Left lung (tissue), 14 donors: ENCODE data around the gene PNKP. TPM values are rescaled to one million over a fixed set of nuclear protein-coding genes. Genes with fewer than 3 reads are reported as not detected.
A peak's percentile ranks its signal among the peaks of the same experiment; 100 is the strongest.

Source experiments
- ATAC-seq: fragments of 200-7000 bp; cut with Tn5 transposase; one replicate; pipeline ENCODE4 v1.9.1; 2020; ENCODE audit warnings: moderate library complexity
- DNase-seq, 4 donors: peaks; one replicate each; pipeline ENCODE4 v3.0.0-alpha.2; 2013 to 2020
- H3K27ac ChIP-seq, 2 donors: fragments of 200-600 bp; sonication (generic) in 1 of 2; one replicate each; pipeline versions ENCODE4 v1.5.0 to v1.8.0; 2020 to 2021
- H3K27me3 ChIP-seq, 2 donors: fragments of 200-600 bp; sonication (generic) in 1 of 2; one replicate each; pipeline versions ENCODE4 v1.5.0 to v1.8.0; 2020 to 2021
- H3K36me3 ChIP-seq, 2 donors: fragments of 200-600 bp; sonication (generic) in 1 of 2; one replicate each; pipeline versions ENCODE4 v1.5.0 to v1.8.0; 2020 to 2021
- H3K4me1 ChIP-seq, 2 donors: fragments of 200-600 bp; one replicate each; pipeline ENCODE4 v1.8.0; 2021
- H3K4me3 ChIP-seq, 2 donors: fragments of 200-600 bp; sonication (generic) in 1 of 2; one replicate each; pipeline versions ENCODE4 v1.5.0 to v1.8.0; 2020 to 2021; ENCODE audit warnings: mild to moderate bottlenecking in 1 of 2
- H3K9me3 ChIP-seq, 2 donors: fragments of 200-600 bp; sonication (generic) in 1 of 2; one replicate each; pipeline versions ENCODE4 v1.5.0 to v1.8.0; 2020 to 2021
- CTCF ChIP-seq, 2 donors: fragments of 200-600 bp; sonication (generic) in 1 of 2; IDR thresholded peaks; one replicate each; pipeline versions ENCODE4 v1.5.0 to v1.8.0; 2021; ENCODE audit warnings: antibody characterized with exemption in 2 of 2
- intact Hi-C, 2 donors: fragments of 100-400 bp; cut with DNase I; formaldehyde crosslinking; loops; one replicate each; pipeline versions ENCODE4 v1.11.2 to v1.14.2; 2022
- long read RNA-seq, 12 donors: library from polyadenylated mRNA in 2 of 12; unstranded in 2 of 12; transcript quantifications; one replicate each; pipeline ENCODE4 v2.0.0 and lab custom pipeline, GENCODE V29; 2019 to 2026
- polyA plus RNA-seq, 6 donors: library from polyadenylated mRNA; unstranded; fragments of 120-200 nt; gene quantifications; one replicate each; pipeline ENCODE4 v1.2.1, GENCODE V29; 2013; ENCODE audit not compliant: insufficient read length in 6 of 6
- total RNA-seq, 2 donors: library from RNA; stranded (reverse); fragmentation: NEBNext Ultra II Directional; extraction: Animal tissue kit (Norgen Biotek cat#: 25700); gene quantifications; one replicate each; pipeline ENCODE4 v1.2.1, GENCODE V29; 2021
- donor health status: DM: no; HTN: yes; CAD: no.
- donor health status: DM: no; HTN: no; CAD: no.

Gene PNKP
- total RNA-seq = 10 to 100 TPM; 63.0 to 89.5 TPM
- 10 to 100 TPM; 56.8 to 78.6 (median 66.3) TPM for polyA plus RNA-seq
- long read RNA-seq, donor 1, transcript PNKP-201 (17 exons, 2,041 nt) = major isoform, 5 of 23 reads
- long read RNA-seq, donor 1, partial matches to known transcripts = 13 of 23 reads
- long read RNA-seq, donor 1, other reads (novel, unspliced or antisense) = 0 of 23 reads
- long read RNA-seq, donor 2, transcript PNKP-207 (16 exons, 1,665 nt) = major isoform, 5 of 10 reads
- long read RNA-seq, donor 2, partial matches to known transcripts = 0 of 10 reads
- long read RNA-seq, donor 2, other reads (novel, unspliced or antisense) = 0 of 10 reads
- long read RNA-seq, donor 3, partial matches to known transcripts = 0 of 8 reads
- long read RNA-seq, donor 3, other reads (novel, unspliced or antisense) = 0 of 8 reads
- long read RNA-seq, donor 4, transcript PNKP-207 (16 exons, 1,665 nt) = minor isoform, 5 of 36 reads
- long read RNA-seq, donor 4, transcript PNKP-201 (17 exons, 2,041 nt) = major isoform, 15 of 36 reads
- long read RNA-seq, donor 4, partial matches to known transcripts = 3 of 36 reads
- long read RNA-seq, donor 4, other reads (novel, unspliced or antisense) = 9 of 36 reads
- long read RNA-seq, donor 5, partial matches to known transcripts = 0 of 2 reads
- long read RNA-seq, donor 5, other reads (novel, unspliced or antisense) = 0 of 2 reads
- long read RNA-seq, donor 6, partial matches to known transcripts = 0 of 1 reads
- long read RNA-seq, donor 6, other reads (novel, unspliced or antisense) = 0 of 1 reads
- long read RNA-seq, donor 7, partial matches to known transcripts = 5 of 11 reads
- long read RNA-seq, donor 7, other reads (novel, unspliced or antisense) = 0 of 11 reads
- long read RNA-seq, donor 8, partial matches to known transcripts = 5 of 12 reads
- long read RNA-seq, donor 8, other reads (novel, unspliced or antisense) = 0 of 12 reads
- long read RNA-seq, donor 9 = 0 reads
- long read RNA-seq, donor 10, transcript PNKP-207 (16 exons, 1,665 nt) = minor isoform, 8 of 58 reads
- long read RNA-seq, donor 10, transcript PNKP-219 (3 exons, 752 nt) = minor isoform, 8 of 58 reads
- long read RNA-seq, donor 10, transcript PNKP-201 (17 exons, 2,041 nt) = major isoform, 22 of 58 reads
- long read RNA-seq, donor 10, partial matches to known transcripts = 4 of 58 reads
- long read RNA-seq, donor 10, other reads (novel, unspliced or antisense) = 14 of 58 reads
- long read RNA-seq, donor 11 = 0 reads
- long read RNA-seq, donor 12, partial matches to known transcripts = 31 of 33 reads
- long read RNA-seq, donor 12, other reads (novel, unspliced or antisense) = 0 of 33 reads

- TF ChIP-seq CTCF (IDR thresholded peaks at IDR 0.05) = no peak
- H3K9me3 ChIP-seq = no peaks in the 10 kb centered on the region
- ATAC-seq (peak; percentile 71), DNase-seq (peak; percentile 91 to 95 (median 94))
- intact Hi-C loops = no loop called here
- no peaks in the 10 kb centered on the region for H3K27me3 ChIP-seq
- peaks cover 0 to 41% of the 10 kb centered on the region in 2 donors for H3K36me3 ChIP-seq
- peaks cover 19 to 54% of the 10 kb centered on the region in 2 donors for H3K4me1 ChIP-seq
- peak within 1 kb of the TSS; percentile 93 to 97 for H3K27ac ChIP-seq
- H3K4me3 ChIP-seq = peak within 1 kb of the TSS; percentile 61 to 79
These were observed at the start of gene PNKP for GRCh38 chr19:49866933-49867782. Gene PNKP, minus strand, starts transcription at chr19:49867576. Its CDS starts 372 bp downstream, at chr19:49867204.

DNA sequence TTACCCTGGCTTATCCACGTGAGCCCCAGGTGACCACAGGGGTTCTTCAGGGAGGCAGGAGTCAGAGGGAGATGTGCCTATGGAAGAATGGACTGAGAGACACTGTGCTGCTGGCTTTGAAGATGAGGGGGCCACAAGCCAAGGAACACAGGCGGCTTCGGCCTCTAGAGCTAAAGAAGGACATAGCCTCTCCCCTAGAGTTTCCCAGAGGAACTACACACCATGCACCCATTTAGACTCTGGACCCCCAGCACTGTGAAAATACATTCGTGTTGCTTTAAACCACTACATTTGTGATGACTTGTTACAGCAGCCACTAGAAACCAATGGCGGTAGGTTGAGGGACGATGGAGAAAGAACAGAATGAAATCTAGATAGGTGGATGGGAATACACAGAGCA lies 47.9 kb upstream of the PNKP start:
- H3K9me3 ChIP-seq = no peaks in the 10 kb centered on the region
- H3K36me3 ChIP-seq = peaks cover 0 to 69% of the 10 kb centered on the region in 2 donors
- H3K27me3 ChIP-seq = no peaks in the 10 kb centered on the region
- DNase-seq (no peak), ATAC-seq (no peak)
- H3K27ac ChIP-seq = no peak overlapping the region
- no peak for TF ChIP-seq CTCF (IDR thresholded peaks at IDR 0.05)
- peaks cover 4 to 52% of the 10 kb centered on the region in 2 donors for H3K4me1 ChIP-seq
- no peak overlapping the region for H3K4me3 ChIP-seq
- intact Hi-C loops = no loop called here

GRCh38 chr19:49913720-49914119 lies 46.3 kb upstream of the PNKP start:
- no peak for TF ChIP-seq CTCF (IDR thresholded peaks at IDR 0.05)
- no peaks in the 10 kb centered on the region for H3K27me3 ChIP-seq
- H3K4me3 ChIP-seq = no peak overlapping the region
- intact Hi-C loops = no loop called here
- peaks cover 0 to 84% of the 10 kb centered on the region in 2 donors for H3K36me3 ChIP-seq
- DNase-seq = no peak
- no peaks in the 10 kb centered on the region for H3K9me3 ChIP-seq
- H3K27ac ChIP-seq = no peak overlapping the region
- ATAC-seq = no peak
- H3K4me1 ChIP-seq = peaks cover 4 to 55% of the 10 kb centered on the region in 2 donors

DNA sequence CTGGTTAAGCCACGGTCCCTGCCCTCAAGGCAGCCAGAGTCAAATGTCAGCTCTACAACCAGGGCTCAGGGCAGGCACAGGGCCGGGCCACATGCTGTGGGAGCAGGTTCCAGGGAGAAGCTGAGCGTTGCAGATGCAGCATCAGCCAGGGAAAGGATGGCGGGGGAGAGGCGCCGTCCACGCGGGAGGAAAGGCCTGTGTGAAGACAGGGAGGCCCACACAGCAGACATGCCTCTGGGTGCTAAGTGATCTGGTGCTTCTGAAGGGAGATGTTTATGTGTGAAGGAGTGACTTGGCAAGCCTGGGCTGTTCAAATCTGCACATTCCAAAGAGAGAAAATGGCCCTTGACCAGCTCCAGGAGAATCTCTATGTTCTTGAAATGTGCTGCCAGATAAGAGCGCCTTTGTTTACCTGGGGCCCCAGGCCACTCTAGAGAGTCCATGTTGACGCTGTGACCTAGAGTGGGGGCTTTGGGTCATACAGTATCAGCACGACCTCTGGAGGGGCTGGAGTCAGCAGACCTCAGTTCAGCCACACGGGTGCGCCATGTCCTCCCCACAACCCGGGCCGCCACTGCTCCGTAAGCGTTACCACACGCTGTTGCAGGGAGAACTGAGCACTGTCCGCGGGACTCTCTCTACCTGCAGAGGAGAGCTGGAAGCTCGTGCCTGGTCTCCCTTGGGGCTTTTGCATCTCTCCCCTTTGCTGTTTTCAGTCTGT lies 45.7 kb upstream of the PNKP start:
- H3K27me3 ChIP-seq = no peaks in the 10 kb centered on the region
- peaks cover 4 to 50% of the 10 kb centered on the region in 2 donors for H3K4me1 ChIP-seq
- H3K4me3 ChIP-seq = no peak overlapping the region
- ATAC-seq (peak; percentile 63), DNase-seq (no peak)
- intact Hi-C loops = no loop called here
- H3K9me3 ChIP-seq = no peaks in the 10 kb centered on the region
- H3K36me3 ChIP-seq = peaks cover 0 to 85% of the 10 kb centered on the region in 2 donors
- H3K27ac ChIP-seq = no peak overlapping the region
- TF ChIP-seq CTCF (IDR thresholded peaks at IDR 0.05) = no peak
